Retinal pigment epithelial cell (primary cell): ENCODE data around the gene PRKACA.

Source experiments
- DNase-seq: peaks from one replicate; pipeline ENCODE4 v3.0.0-alpha.2; 2010; ENCODE audit warnings: low read depth
- H3K4me3 ChIP-seq: 2 replicates; pipeline ENCODE4 v1.5.1; 2011; ENCODE audit warnings: mild to moderate bottlenecking, low read length, control low read depth, moderate library complexity
- TF ChIP-seq, protein P1 (sequence below): conservative IDR thresholded peaks from 2 replicates; pipeline ENCODE4 v1.5.1; 2011; ENCODE audit warnings: low read depth, low read length, control low read depth, inconsistent platforms

PRKACA gene

DNA sequence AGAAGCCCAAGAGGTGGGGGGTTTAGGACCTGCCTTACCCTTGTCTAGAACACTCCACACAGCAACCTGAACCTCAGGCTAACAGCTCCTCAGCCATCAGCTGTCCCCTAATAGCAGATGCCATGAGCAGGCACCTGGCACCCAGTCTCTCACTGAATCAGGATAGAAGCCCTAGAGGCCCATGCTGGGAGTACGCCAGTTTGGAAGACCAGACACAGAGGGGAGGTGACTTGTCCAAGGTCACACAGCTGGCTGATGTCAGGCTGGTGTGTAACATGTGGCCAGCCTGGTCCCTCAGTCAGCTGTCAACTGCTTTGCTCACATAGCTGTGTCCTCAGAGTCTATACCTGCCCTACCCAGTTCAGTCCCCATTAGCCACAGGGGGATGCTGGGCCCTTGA lies 14.3 kb downstream of the PRKACA start:
- no peak overlapping the region for H3K4me3 ChIP-seq
- TF ChIP-seq, protein P1, sequence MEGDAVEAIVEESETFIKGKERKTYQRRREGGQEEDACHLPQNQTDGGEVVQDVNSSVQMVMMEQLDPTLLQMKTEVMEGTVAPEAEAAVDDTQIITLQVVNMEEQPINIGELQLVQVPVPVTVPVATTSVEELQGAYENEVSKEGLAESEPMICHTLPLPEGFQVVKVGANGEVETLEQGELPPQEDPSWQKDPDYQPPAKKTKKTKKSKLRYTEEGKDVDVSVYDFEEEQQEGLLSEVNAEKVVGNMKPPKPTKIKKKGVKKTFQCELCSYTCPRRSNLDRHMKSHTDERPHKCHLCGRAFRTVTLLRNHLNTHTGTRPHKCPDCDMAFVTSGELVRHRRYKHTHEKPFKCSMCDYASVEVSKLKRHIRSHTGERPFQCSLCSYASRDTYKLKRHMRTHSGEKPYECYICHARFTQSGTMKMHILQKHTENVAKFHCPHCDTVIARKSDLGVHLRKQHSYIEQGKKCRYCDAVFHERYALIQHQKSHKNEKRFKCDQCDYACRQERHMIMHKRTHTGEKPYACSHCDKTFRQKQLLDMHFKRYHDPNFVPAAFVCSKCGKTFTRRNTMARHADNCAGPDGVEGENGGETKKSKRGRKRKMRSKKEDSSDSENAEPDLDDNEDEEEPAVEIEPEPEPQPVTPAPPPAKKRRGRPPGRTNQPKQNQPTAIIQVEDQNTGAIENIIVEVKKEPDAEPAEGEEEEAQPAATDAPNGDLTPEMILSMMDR, result no peak
- no peak for DNase-seq

DNA sequence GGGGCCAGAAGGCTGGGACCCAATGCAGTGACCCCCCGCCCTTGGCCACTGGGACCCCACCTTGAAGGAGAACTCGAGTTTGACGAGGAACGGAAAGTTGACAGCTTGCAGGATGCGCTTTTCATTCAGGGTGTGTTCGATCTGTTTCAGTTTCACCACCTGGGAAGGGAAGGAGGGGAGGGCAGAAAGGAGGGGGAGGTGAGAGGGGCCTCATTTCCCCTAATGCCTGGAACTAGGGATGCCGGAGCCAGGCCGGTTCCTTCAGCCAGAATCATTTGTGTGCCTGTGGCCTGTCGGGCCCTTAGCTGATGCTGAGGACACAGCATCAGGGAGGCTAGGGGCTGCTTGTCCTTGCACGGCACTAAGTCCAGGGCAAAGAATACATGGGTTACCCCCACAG lies 14.8 kb downstream of the PRKACA start:
- TF ChIP-seq, protein P1, result no peak
- DNase-seq, result no peak
- H3K4me3 ChIP-seq, result no peak overlapping the region

DNA sequence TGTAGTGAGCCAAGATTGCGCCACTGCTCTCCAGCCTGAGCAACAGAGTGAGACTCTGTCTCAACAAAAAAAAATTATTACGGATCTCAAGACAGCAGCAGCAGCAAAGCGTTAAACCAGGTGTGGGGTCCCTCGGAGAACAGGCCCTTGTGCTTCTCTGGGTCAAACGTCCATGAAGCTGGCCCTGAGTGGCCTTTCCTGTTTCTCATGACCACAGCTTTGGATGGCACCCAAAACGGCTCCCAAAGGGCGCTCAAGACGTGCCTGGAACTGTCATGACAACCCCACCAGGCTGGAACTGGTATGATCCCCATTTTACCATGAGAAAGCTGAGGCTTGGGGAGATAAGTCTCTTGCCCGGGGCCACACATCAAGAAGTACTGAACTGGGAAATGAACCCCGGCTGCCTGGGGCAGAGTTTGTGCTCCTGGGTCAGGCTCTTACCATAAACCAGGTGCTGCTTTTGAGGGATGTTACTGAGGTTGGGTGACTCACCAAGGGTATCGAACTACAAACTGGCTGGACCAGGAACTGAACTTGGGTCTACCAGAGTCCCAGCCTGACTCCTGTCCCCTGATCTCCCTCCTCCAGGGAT lies 15.4 kb downstream of the PRKACA start:
- DNase-seq, result no peak
- TF ChIP-seq, protein P1, result no peak
- H3K4me3 ChIP-seq, result no peak overlapping the region

DNA sequence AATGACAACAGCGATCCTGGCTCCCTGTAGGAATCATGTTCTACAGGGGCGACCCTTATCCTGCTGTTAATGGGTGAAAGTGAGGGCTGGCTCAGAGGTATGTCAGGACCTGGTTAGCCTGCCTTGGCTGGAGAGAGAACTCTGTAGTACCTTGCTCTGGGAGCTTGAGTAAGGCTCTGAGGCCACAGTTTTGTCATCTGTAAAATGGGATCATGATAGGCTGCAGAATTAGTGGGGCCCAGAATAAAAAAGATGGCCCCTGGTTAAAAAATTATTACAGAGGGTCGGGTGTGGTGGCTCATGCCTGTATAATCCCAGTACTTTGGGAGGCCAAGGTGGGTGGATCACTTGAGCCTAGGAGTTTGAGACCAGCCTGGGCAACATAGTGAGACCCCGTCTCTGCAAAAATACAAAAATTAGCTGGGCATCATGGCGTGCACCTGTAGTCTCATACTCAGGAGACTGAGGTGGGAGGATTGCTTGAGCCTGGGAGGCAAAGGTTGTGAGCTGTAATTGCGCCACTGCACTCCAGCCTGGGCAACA lies 16.5 kb downstream of the PRKACA start:
- DNase-seq, result no peak
- H3K4me3 ChIP-seq, result no peak overlapping the region
- TF ChIP-seq, protein P1, result no peak

DNA sequence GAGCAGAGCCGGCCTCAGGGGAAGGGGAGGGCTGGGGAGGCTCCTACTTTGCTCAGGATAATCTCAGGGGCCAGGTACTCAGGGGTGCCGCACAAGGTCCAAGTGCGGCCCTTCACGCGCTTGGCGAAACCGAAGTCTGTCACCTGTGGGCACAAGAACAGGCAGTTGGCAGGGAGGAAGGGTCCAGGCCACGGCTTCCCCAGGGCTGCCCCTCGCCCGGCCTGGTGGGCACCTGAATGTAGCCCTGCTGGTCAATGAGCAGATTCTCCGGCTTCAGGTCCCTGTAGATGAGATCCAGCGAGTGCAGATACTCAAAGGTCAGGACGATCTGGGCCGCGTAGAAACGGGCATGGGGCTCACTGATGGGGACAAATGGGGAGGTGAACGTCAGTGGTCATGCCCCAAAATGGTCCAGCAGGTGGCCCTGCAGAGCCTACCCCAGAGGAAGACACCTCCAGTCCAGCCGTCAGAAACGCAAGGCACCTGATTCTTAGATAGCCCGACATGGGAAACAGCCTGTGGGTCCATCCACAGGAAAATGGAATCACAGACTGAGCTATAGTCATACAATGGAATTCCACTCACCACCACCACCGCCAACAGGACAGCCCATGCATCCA lies 19.9 kb downstream of the PRKACA start:
- H3K4me3 ChIP-seq, result no peak overlapping the region
- TF ChIP-seq, protein P1, result peak; percentile 22

DNA sequence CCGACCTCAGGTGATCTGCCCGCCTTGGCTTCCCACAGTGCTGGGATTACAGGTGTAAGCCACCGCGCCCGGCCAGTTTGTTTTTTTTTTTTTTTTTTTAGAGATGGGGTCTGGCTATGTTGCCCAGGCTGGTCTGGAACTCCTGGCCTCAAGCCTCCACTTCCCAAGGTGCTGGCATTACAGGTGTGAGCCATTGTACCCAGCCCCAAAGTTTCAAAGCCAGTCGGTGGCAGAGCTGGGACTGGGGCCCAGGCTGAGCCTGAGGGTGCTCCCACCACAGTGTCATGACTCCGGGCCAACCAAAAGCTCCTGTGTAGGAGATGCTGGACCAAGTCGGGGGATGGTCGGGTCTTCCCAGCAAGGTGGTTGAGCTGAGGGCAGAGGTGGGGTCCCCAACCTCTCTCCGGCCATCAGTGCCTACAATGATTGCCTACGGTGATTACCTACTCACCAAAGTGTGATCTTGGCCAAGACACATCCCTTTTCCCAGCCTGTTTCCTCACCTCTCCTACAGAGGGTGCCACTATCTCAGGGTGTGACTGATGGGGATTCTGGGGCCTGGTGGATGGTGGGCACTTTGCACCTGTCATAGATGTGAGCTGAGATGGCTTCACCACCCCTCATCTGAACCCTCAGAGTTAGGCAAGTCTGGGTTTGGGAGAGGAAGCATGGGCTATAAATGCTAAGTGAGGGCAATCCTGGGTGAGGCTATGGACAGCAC lies 21.1 kb downstream of the PRKACA start:
- no peak overlapping the region for H3K4me3 ChIP-seq
- TF ChIP-seq, protein P1, result peak; percentile 22
- DNase-seq, result no peak

More for the DNA sequence above, 19.9 kb downstream of the PRKACA start:
- DNase-seq, result no peak
